Measurements from ENCODE around the gene LTBP2.
A peak's percentile ranks its signal among the peaks of the same experiment; 100 is the strongest.

LTBP2 gene

GRCh38 chr14:74613211-74613914 is 1.3 kb upstream of the LTBP2 start:
- DNase-seq (ENCODE audit: low read depth in 2 of 2) = no peak

- DNase-seq (ENCODE audit: low read depth in 2 of 2) = peak; percentile 58 to 74
Measured at GRCh38 chr14:74612350-74613021, 449 bp upstream of the LTBP2 start.

GRCh38 chr14:74610866-74611649 is 979 bp downstream of the LTBP2 start:
- no peak for DNase-seq (ENCODE audit: low read depth in 2 of 2)

- no peak for DNase-seq (ENCODE audit: low read depth in 2 of 2)
Measured at GRCh38 chr14:74610199-74610865, 1.7 kb downstream of the LTBP2 start.

- DNase-seq (ENCODE audit: low read depth in 2 of 2) = no peak
Measured at GRCh38 chr14:74609721-74610120, 2.3 kb downstream of the LTBP2 start.

GRCh38 chr14:74608959-74609611 is 3.0 kb downstream of the LTBP2 start:
- DNase-seq (ENCODE audit: low read depth in 2 of 2) = peak; percentile 66 to 91

- DNase-seq (ENCODE audit: low read depth in 2 of 2) = no peak
Measured at GRCh38 chr14:74606727-74607126, 5.3 kb downstream of the LTBP2 start.

- no peak for DNase-seq (ENCODE audit: low read depth in 2 of 2)
Measured at GRCh38 chr14:74605531-74606223, 6.4 kb downstream of the LTBP2 start.

GRCh38 chr14:74604911-74605310 is 7.1 kb downstream of the LTBP2 start:
- DNase-seq (ENCODE audit: low read depth in 2 of 2) = no peak

- DNase-seq (ENCODE audit: low read depth in 2 of 2) = no peak
Measured at GRCh38 chr14:74604157-74604556, 7.9 kb downstream of the LTBP2 start.

- no peak for DNase-seq (ENCODE audit: low read depth in 2 of 2)
Measured at GRCh38 chr14:74601982-74602381, 10.1 kb downstream of the LTBP2 start.

- DNase-seq (ENCODE audit: low read depth in 2 of 2) = no peak
Measured at GRCh38 chr14:74599946-74600345, 12.1 kb downstream of the LTBP2 start.

GRCh38 chr14:74599321-74599761 is 12.7 kb downstream of the LTBP2 start:
- DNase-seq (ENCODE audit: low read depth in 2 of 2) = no peak

- no peak for DNase-seq (ENCODE audit: low read depth in 2 of 2)
Measured at GRCh38 chr14:74596741-74597450, 15.1 kb downstream of the LTBP2 start.

GRCh38 chr14:74595006-74595735 is 16.9 kb downstream of the LTBP2 start:
- DNase-seq (ENCODE audit: low read depth in 2 of 2) = no peak

- DNase-seq (ENCODE audit: low read depth in 2 of 2) = no peak
Measured at GRCh38 chr14:74594606-74595005, 17.4 kb downstream of the LTBP2 start.

GRCh38 chr14:74594029-74594428 is 18.0 kb downstream of the LTBP2 start:
- DNase-seq (ENCODE audit: low read depth in 2 of 2) = no peak

- DNase-seq (ENCODE audit: low read depth in 2 of 2) = no peak
Measured at GRCh38 chr14:74593241-74593953, 18.6 kb downstream of the LTBP2 start.

All from stimulated activated CD4-positive, alpha-beta T cell treated with anti-CD3 and anti-CD28 coated beads, Interleukin-12 subunit alpha, Interleukin-12 subunit beta, amount 100 ng/mL, for 24 hours (primary cell).